Upper lobe of right lung (tissue), 1 donor: Measurements from ENCODE around the gene SNN. TPM values are rescaled to one million over a fixed set of nuclear protein-coding genes. Genes with fewer than 3 reads are reported as not detected.
A peak's percentile ranks its signal among the peaks of the same experiment; 100 is the strongest.

Source experiments
- ATAC-seq: fragments of 200-7000 bp; cut with Tn5 transposase; one replicate; pipeline ENCODE4 v1.9.1; 2020; ENCODE audit warnings: mild to moderate bottlenecking, moderate library complexity
- DNase-seq: peaks from one replicate; pipeline ENCODE4 v3.0.0-alpha.2; 2020
- H3K27ac ChIP-seq: fragments of 200-600 bp; one replicate; pipeline ENCODE4 v1.8.0; 2022
- H3K27me3 ChIP-seq: fragments of 200-600 bp; one replicate; pipeline ENCODE4 v1.8.0; 2022; ENCODE audit warnings: mild to moderate bottlenecking
- H3K36me3 ChIP-seq: fragments of 200-600 bp; one replicate; pipeline ENCODE4 v1.8.0; 2022
- H3K4me1 ChIP-seq: fragments of 200-600 bp; one replicate; pipeline ENCODE4 v1.8.0; 2022
- H3K4me3 ChIP-seq: fragments of 200-600 bp; one replicate; pipeline ENCODE4 v1.8.0; 2022; ENCODE audit warnings: mild to moderate bottlenecking
- H3K9me3 ChIP-seq: fragments of 200-600 bp; one replicate; pipeline ENCODE4 v1.8.0; 2022
- intact Hi-C: fragments of 100-400 bp; cut with DNase I; formaldehyde crosslinking; loops from one replicate; pipeline ENCODE4 v1.11.0; 2022
- total RNA-seq: library from RNA; stranded (reverse); fragmentation: NEBNext Ultra II Directional; extraction: Animal tissue kit (Norgen Biotek cat#: 25700); gene quantifications from one replicate; pipeline ENCODE4 v1.2.1, GENCODE V29; 2021
- TF ChIP-seq, protein P1 (sequence below): fragments of 200-600 bp; IDR thresholded peaks from one replicate; pipeline ENCODE4 v1.8.0; 2022; ENCODE audit warnings: antibody characterized with exemption
- donor health status: DM: no; HTN: yes; CAD: no; lungs with severe emphysema.

Gene SNN
- total RNA-seq, 1 donor from 2014 or later: 31.1 TPM

DNA sequence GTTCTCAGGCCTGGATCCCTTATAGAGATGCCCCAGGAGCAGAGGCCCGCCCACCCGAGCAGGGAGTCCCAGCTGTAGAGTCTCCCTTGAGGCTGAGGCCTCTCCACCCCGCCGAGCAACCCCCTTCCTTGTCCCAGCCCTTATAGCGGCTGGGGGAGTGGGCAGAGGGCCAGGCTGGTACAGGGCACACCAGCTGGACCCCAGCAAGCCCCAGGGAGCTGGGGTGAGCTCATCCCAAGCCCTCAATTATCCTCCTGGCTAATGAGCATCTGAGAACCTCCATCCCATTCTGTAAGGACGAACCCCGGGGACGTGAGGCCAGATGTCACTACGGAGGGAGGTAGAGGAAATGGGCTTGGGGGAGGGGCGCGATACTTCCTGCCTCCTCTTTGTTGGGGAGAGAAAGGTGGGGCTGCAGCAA, 3.2 kb upstream of the SNN start:
- H3K4me1 ChIP-seq: peaks cover 14% of the 10 kb centered on the region

DNA sequence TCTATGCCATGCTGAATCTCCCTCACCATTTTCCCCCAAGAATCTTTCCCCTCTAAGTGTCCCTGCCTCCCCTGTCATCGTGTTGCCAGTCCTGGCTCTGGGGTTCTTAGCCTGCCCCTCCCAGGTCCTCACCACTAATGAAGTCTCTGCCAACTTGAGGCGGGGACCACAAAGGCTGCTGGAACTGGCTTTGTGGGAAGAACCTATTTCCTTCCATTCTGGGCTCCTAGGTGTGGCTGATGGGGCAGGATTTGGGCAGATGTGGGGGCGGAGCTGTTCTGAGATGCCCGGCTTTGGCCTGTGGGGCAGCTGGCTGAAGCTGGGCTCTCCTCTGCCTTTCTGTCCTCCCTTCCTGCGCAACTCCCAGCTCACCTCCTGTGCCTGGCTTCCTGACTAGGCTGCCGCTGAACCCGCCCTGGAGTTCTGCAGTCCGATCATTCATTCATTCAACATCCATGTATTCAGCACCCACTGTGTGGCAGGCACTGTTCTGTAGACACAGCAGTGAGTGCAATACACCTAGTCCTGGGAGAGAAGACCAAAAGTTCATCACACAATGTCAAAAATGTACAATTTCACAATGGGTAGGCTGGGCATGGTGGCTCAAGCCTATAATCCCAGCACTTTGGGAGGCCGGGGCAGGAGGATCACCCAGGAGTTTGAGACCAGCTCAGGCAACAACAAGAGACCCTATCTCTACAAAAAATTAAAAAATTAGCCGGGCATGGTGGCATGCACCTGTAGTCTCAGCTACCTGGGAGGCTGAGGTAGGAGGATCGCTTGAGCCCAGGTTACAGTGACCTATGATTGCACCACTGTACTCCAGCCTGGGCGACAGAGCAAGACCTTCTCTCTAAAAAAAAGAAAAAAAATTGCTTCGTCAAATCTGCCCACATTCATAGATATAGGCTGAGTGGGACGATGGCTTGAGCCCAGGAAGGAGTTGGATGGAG, 1.9 kb upstream of the SNN start:
- H3K27ac ChIP-seq: no peak overlapping the region
- H3K36me3 ChIP-seq: no peaks in the 10 kb centered on the region
- no peaks in the 10 kb centered on the region for H3K27me3 ChIP-seq
- no peak overlapping the region for H3K4me3 ChIP-seq
- peaks cover 20% of the 10 kb centered on the region for H3K4me1 ChIP-seq
- intact Hi-C loops: no loop called here
- DNase-seq (no peak), ATAC-seq (no peak)
- H3K9me3 ChIP-seq: no peaks in the 10 kb centered on the region
- TF ChIP-seq, protein P1, sequence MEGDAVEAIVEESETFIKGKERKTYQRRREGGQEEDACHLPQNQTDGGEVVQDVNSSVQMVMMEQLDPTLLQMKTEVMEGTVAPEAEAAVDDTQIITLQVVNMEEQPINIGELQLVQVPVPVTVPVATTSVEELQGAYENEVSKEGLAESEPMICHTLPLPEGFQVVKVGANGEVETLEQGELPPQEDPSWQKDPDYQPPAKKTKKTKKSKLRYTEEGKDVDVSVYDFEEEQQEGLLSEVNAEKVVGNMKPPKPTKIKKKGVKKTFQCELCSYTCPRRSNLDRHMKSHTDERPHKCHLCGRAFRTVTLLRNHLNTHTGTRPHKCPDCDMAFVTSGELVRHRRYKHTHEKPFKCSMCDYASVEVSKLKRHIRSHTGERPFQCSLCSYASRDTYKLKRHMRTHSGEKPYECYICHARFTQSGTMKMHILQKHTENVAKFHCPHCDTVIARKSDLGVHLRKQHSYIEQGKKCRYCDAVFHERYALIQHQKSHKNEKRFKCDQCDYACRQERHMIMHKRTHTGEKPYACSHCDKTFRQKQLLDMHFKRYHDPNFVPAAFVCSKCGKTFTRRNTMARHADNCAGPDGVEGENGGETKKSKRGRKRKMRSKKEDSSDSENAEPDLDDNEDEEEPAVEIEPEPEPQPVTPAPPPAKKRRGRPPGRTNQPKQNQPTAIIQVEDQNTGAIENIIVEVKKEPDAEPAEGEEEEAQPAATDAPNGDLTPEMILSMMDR: no peak

More for the DNA sequence above, 3.2 kb upstream of the SNN start:
- no peak overlapping the region for H3K4me3 ChIP-seq
- H3K36me3 ChIP-seq: no peaks in the 10 kb centered on the region
- H3K27me3 ChIP-seq: no peaks in the 10 kb centered on the region
- no peaks in the 10 kb centered on the region for H3K9me3 ChIP-seq
- H3K27ac ChIP-seq: no peak overlapping the region
- intact Hi-C loops: no loop called here
- ATAC-seq (no peak), DNase-seq (no peak)
- TF ChIP-seq, protein P1: no peak

DNA sequence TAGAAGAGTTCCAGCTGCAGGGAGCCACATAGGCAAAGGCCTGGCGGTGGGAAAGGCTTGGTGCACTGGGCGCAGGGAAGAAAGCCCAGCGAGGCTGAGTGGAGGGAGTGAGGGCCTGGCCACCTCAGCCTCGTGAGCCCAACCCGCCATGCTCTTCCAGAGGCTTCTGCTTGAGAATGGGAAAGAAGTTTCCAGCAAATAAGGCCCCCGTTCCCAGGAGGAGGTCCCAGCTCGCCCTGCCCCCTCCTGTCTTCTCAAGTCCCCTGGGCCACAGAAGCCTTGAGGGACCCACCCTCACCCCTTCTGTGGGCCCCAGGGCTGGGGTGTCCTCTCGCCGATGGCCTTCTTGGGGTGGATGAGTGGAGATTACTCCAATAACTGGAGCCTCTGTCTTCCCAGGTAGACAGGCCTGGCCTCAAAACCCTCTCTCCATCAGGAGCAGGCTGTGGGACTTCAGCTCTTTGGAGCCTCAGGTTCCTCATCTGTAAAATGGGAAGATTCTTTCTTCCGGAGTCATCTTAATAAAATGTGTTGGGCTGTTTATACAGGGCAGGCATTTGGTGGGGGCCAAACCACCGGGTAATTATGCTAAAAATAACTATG, 933 bp upstream of the SNN start:
- ATAC-seq (no peak), DNase-seq (no peak)
- no peak overlapping the region for H3K27ac ChIP-seq
- H3K4me3 ChIP-seq: peak overlapping the region; percentile 57
- H3K27me3 ChIP-seq: no peaks in the 10 kb centered on the region
- H3K36me3 ChIP-seq: no peaks in the 10 kb centered on the region
- intact Hi-C loops: no loop called here
- TF ChIP-seq, protein P1: no peak
- no peaks in the 10 kb centered on the region for H3K9me3 ChIP-seq
- peaks cover 24% of the 10 kb centered on the region for H3K4me1 ChIP-seq

DNA sequence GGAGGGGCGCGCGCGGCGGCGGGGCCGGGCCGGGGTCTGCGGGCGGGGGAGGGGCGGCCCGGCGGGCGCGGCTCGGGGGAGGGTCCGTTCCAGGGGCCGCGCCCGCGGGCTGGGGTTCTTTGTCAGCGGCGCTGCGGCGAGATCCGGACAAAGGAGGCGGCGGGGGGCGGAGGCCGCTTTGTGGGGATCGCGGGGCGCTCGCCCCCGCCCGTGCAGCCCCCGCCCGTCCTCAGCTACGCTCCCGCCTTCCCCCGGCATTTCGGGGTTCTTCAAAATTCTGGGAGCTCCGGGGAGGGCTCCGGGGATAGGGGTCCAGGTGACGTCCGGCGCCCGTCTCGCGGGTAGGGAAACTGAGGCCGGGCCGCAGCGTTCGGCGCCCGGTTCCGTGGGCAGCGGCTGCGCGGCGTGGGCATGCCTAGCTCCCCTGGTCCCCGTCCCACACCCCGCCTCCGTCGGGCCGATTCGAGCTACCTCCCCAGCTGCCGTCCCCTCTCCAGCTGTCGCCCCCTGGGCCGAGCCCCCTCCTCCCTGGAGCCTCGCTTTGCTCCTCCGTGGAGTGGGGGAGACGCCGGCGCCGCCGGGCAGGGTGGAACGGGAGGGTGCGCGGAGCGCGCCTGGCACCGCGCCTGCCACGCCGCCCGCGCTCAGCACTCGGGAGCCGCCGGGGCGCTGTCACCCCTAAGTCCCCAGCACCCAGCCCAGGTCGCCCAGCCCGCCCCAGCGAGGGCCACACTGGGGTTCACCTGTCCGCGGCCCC, 546 bp downstream of the SNN start:
- H3K27me3 ChIP-seq: no peaks in the 10 kb centered on the region
- ATAC-seq: peak; percentile 8
- H3K4me1 ChIP-seq: peaks cover 39% of the 10 kb centered on the region
- H3K27ac ChIP-seq: peak overlapping the region; percentile 74
- peak overlapping the region; percentile 85 for H3K4me3 ChIP-seq
- TF ChIP-seq, protein P1: no peak
- H3K36me3 ChIP-seq: no peaks in the 10 kb centered on the region
- intact Hi-C loops: no loop called here
- DNase-seq: no peak
- no peaks in the 10 kb centered on the region for H3K9me3 ChIP-seq

DNA sequence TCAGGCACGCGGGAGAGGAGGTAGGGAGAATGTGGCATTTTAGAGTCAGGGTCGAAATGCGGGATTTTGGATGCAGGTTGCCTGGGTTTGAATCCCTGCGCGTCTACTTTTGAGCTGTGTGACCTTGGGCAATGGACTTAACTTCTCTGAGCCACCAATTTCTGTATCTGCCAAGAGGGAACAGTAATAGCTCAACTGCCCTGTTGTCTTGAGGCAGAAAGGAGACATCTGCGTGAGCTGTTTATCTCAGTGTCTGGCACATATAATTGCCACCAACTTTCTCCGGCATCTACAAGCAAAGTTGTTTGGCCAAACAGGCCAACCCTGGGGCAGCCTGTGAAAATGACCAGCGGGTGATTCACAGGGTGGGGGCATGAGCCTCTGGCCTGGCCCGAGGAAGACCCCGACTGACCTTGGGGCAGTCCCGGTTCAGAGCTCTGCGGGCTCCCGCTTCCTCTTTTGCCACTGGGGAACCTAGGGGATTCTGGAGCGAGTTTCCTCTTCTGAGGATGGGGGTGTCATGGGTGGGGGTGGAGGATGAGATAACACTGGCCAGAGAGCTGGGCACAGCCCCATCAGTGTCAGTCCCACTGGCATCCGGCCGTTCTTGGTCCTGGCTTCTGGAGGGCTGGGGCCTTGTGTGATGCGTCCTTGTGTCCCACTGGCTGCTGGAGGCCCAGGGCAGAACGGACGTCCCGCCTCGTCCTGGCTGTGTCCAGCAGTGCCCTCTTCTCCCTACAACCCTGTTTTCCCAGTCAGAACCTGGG, 1.3 kb downstream of the SNN start:
- TF ChIP-seq, protein P1: no peak
- H3K4me3 ChIP-seq: peak overlapping the region; percentile 85
- ATAC-seq (peak; percentile 48), DNase-seq (no peak)
- no peaks in the 10 kb centered on the region for H3K27me3 ChIP-seq
- H3K9me3 ChIP-seq: no peaks in the 10 kb centered on the region
- intact Hi-C loops: no loop called here
- H3K27ac ChIP-seq: peak overlapping the region; percentile 74
- H3K4me1 ChIP-seq: peaks cover 45% of the 10 kb centered on the region
- H3K36me3 ChIP-seq: no peaks in the 10 kb centered on the region
